Measurements from ENCODE around the gene PDK2. TPM values are rescaled to one million over a fixed set of nuclear protein-coding genes. Genes with fewer than 3 reads are reported as not detected.

The PDK2 gene
- 100 to 1,000 TPM; 112 to 131 (median 117) TPM for polyA plus RNA-seq (ENCODE audit: insufficient read length in 4 of 4)

DNA sequence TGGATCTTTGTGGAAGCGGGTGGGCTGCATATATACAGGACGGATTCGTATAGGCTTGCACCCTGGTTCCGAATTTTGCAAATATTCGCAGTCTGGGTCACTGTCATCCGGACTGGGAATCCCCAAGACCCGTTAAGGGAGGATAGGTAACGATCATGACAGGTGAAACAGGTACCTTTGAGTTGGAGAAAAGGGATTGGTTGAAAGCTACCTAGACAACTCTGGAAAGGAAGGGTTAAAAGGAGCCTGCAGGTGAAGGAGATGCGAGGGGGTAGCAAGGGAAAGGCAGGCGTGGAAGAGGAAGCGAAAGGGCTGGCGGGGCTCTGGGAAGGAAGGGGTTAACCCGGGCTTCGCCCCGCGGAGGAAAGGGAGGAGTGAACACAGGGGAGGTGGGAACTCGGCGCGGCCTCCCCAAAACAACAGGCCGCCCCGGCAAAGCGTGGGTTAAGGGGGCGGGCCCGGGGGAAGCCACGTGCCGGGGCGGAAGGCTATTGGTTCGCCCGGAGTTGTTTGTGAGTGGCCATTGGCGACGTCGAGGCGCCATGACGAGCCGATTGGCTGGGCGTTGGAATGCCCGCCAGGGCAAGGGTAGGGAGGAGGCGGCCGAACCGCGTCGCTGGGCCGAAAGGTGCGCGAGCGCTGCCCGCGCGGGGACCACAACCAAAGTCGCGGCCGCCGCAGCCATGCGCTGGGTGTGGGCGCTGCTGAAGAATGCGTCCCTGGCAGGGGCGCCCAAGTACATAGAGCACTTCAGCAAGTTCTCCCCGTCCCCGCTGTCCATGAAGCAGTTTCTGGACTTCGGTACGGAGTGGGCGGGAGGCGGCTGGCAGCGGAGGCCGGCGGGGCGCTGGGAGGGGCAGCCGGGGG lies at the start of gene PDK2:
Gene PDK2 (plus strand): TSS at position 599 of the 867 bp plus-strand sequence. CDS start 85 bp downstream, at position 684.
- peak; percentile 83 to 94 (median 86) for DNase-seq (ENCODE audit: low read depth in 4 of 4, low spot score in 2 of 4)

GRCh38 chr17:50046179-50046578 lies 49.0 kb upstream of the PDK2 start:
- DNase-seq (ENCODE audit: low read depth in 4 of 4, low spot score in 2 of 4): no peak

DNA sequence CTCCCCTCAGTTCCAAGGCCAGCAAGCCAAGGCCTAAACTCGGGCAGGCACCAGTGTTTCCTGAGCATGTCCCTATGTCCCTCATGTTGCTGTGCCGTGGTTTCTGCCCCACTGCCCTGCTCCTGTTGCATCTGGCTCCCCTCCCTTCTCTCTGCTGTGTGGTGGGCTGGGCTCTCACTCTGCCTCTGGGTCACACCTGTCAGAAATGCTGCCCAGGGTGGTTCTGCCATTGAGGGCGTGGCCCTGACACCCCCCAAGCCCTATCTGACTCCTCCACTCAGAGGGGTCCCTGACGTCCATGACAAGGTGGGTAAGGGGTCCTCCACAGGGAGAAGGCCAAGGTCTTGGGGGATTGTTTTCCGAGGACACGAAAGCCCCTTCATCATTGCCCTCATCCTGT lies 48.5 kb upstream of the PDK2 start:
- DNase-seq (ENCODE audit: low read depth in 4 of 4, low spot score in 2 of 4): no peak

GRCh38 chr17:50047083-50047482 lies 48.1 kb upstream of the PDK2 start:
- DNase-seq (ENCODE audit: low read depth in 4 of 4, low spot score in 2 of 4): no peak

DNA sequence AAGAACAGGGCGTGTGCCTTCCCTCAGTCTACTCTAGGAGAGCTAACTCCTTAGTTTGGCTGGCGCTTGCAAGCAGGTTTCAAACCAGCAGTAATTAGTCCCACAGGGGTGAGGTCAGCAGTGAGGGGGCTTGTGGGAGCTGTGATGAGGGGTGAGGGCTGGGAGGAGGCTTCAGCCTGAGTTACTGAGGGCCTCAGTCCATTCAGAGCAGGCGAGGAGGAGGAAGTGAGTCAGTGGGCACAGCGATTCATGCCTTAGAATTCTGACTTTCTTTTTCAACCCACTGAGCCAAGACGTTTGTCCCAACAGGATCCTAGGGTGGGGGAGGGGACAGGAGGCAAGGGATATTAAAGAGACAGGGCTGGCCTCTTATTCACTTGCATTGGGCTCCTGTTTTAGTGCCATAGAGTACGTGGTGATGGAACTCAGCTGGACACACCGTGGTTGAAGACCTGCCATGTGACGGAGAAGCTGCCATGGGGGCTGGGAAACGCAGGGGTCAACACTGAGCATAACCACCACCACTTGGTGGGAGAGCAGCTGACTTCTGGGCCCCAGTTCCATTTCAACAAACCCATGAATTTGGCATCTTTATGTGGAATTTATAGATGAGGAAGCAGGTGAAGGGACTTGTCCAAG lies 47.5 kb upstream of the PDK2 start:
- no peak for DNase-seq (ENCODE audit: low read depth in 4 of 4, low spot score in 2 of 4)

DNA sequence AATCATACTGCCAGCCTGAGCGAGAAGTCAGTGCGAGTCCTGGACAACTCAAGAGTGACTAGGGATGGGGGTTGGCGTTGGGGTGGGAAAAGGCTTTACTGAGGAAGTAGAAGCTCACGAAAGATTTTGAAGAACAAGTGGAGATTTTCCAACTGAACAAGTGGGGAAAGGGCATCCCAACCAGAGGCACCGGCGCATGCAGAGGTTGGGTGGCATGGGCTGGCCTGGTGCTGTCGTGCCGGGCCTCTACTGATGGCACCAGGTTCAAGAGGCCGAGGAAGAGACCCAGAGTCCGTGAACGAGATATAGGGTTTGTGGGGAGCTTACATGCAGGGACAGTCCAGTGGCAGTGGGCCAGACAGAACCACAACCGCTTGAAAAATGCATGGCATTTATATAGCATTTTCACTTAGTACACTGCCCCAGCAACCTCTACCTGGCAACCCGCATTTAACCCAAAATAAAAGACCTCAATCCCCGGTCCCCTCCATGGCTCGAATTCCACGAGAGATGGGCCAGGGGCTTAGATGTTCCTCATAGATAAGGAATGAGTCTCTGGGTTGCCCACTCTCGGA lies 46.9 kb upstream of the PDK2 start:
- no peak for DNase-seq (ENCODE audit: low read depth in 4 of 4, low spot score in 2 of 4)

- no peak for DNase-seq (ENCODE audit: low read depth in 4 of 4, low spot score in 2 of 4)
Measured at GRCh38 chr17:50048988-50049387, 46.2 kb upstream of the PDK2 start.

- no peak for DNase-seq (ENCODE audit: low read depth in 4 of 4, low spot score in 2 of 4)
Measured at GRCh38 chr17:50049636-50050035, 45.5 kb upstream of the PDK2 start.

DNA sequence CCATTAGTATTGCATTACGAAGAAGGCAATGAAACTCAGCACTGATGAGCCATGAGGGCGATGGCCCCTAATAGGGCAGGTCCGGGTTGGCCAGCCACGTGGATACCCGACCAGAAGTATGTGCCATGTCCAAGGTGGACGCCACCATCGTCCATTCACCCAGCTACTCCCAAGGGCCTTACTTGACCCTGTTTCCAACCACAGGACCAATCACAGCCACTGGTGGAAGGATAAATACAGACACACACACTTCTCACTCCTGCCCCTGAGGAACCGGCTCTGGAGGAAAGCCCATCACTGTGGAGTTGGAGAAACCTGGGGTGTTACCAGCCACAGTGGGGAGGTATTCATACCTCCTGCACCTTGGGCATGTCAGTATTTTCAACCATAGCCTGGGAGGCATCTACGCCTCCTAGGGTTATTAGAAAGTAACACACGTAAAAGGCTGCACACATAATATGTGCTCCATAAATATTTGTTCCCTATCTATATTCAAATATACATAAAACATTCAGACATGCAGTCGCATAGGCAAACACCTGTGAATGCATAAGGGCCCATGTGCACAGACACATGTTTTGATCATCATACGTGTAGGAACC lies 44.6 kb upstream of the PDK2 start:
- no peak for DNase-seq (ENCODE audit: low read depth in 4 of 4, low spot score in 2 of 4)

- DNase-seq (ENCODE audit: low read depth in 4 of 4, low spot score in 2 of 4): no peak
Measured at GRCh38 chr17:50051082-50051576, 44.0 kb upstream of the PDK2 start.

DNA sequence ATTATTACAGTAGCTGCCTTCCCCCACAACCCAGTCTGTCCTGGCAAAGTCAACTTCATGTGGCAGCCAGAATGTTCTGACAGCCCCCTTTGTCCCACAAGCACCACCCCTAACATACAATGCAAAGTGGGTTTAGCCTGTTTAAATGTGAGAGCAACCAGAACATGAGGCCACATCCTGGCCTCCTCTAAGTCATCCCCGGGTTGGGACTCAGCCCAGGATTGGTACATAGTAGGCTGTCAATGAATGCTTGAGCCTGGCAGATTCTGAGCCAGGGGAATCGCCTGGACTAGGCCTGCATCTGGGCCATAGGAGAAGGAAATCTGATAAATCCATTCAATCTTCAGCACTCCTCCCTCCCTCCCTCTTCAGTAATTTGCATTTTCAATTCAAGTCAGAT lies 43.5 kb upstream of the PDK2 start:
- no peak for DNase-seq (ENCODE audit: low read depth in 4 of 4, low spot score in 2 of 4)

- DNase-seq (ENCODE audit: low read depth in 4 of 4, low spot score in 2 of 4): no peak
Measured at GRCh38 chr17:50052241-50052796, 42.8 kb upstream of the PDK2 start.

GRCh38 chr17:50052822-50053653 lies 42.1 kb upstream of the PDK2 start:
- peak in 3 of 4 donors; percentile 79 to 83 (median 80) for DNase-seq (ENCODE audit: low read depth in 4 of 4, low spot score in 2 of 4)

- no peak for DNase-seq (ENCODE audit: low read depth in 4 of 4, low spot score in 2 of 4)
Measured at GRCh38 chr17:50053654-50053960, 41.5 kb upstream of the PDK2 start.

- no peak for DNase-seq (ENCODE audit: low read depth in 4 of 4, low spot score in 2 of 4)
Measured at GRCh38 chr17:50055055-50055425, 40.1 kb upstream of the PDK2 start.

DNA sequence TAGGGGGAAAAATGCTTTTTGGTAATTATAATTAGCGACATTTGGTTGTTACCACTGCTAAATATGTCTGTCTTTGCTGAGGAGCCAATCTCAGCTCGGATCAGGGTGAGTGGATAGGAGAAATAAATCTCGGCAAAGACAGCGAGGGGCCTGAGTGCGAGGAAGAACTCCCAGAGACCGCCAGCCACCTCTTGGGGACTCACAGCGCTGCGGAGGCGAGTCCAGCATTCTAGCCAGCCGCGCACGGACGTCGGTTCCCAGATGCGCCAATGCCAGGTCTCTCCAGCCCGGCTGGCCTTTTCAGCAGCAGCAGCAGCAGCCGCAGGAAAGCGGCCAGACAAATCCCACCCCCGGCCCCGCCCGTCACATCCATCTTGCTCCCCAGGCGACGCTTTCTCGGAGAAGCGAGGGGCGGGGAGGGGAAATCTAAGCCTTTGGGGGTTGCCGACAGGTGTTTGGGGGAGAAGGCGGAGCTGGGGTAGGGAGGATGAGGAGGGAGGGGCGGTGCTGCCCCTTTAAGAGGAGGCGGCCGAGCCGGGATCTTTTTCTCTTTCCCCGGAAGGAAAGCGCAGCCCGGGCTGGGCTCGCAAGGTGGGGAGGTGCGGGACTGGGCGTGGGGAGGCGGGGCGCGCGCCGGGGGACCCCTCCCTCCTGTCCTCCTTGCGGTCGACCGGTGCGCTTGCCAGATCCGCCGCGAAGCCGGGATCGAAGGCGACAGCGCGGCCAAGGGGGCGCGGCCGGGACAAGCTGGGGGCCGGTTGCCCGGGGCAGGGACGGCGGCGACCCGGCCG lies 39.5 kb upstream of the PDK2 start, which contains the start of gene ITGA3:
Gene ITGA3 (plus strand): TSS at position 685 of the 791 bp plus-strand sequence. CDS start 330 bp downstream, outside the sequence.
- DNase-seq (ENCODE audit: low read depth in 4 of 4, low spot score in 2 of 4): no peak

DNA sequence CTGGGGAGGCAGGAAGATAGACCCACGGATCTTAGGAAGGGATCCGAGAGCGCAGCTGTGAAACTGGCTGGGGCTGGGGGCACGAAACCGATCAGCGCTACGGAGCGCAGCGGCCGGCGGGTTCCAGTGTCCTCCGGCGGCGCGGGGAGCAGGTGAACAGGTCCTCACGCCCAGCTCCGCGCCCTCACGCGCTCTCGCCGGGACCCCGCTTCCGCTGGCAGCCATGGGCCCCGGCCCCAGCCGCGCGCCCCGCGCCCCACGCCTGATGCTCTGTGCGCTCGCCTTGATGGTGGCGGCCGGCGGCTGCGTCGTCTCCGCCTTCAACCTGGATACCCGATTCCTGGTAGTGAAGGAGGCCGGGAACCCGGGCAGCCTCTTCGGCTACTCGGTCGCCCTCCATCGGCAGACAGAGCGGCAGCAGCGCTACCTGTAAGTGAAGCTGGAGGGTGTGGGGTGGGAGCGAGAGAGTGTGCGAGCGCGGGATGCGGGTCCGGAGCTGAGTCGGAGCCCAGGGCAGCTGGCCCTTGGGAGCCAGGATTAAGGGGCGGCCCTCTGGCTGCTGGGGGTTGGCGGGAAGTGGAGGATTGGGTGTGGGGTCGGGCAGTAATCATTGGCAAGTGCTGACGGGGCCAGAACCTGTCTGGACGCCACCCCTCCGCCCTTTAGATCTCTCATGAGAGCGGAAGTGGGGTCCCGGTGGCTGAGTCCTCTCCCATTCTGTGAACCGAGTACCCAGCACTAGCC lies 38.8 kb upstream of the PDK2 start:
- DNase-seq (ENCODE audit: low read depth in 4 of 4, low spot score in 2 of 4): no peak

DNA sequence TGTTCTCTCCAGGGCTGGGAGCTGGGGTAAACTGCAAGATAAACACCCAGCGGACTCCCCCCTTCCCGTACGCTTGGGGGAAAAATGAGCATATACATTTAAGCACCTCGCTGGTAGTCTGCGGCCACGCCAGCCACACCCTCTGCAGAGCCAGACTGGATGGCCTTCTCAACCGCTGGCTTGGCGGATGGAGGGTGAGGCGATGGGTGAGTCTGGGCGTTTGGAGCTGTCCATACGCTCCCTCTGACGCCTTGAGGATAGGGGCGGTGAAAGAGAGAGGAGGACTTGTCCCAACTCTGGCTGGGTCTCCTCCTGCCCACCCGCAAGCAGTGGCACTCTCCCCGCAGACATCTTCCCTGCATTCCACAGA lies 38.2 kb upstream of the PDK2 start:
- DNase-seq (ENCODE audit: low read depth in 4 of 4, low spot score in 2 of 4): no peak
